Measurements from ENCODE around the gene KCNQ2.

The KCNQ2 gene

DNA sequence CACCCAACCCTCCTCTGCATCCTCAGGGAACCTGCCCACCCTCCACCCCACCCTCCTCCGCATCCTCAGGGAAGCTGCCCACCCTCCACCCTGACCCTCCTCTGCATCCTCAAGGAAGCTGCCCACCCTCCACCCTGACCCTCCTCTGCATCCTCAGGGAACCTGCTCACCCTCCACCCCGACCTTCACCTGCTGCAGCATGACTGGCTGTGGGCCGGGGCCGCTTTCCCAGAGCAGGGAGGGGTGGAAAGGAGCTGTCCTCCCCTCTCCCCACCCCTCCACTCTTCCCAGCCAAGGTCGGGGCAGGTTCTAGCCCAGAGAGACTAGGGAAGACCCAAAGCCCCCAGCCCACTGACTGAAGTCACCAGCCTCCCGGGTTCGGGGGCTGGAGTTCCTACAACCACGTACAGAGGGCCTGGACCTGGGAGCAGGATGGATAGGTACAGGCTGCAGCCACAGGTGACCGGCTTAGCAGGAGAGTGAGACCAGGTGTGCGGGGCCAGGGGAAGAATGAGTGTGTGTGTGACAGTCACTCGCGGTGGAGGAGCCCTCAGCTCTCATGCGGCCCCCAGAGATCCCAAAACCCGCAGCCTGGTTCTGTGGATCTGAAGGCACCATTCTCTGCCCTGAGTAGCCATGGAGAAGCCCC lies 14.8 kb upstream of the KCNQ2 start (continued):
- TF ChIP-seq, protein P1, sequence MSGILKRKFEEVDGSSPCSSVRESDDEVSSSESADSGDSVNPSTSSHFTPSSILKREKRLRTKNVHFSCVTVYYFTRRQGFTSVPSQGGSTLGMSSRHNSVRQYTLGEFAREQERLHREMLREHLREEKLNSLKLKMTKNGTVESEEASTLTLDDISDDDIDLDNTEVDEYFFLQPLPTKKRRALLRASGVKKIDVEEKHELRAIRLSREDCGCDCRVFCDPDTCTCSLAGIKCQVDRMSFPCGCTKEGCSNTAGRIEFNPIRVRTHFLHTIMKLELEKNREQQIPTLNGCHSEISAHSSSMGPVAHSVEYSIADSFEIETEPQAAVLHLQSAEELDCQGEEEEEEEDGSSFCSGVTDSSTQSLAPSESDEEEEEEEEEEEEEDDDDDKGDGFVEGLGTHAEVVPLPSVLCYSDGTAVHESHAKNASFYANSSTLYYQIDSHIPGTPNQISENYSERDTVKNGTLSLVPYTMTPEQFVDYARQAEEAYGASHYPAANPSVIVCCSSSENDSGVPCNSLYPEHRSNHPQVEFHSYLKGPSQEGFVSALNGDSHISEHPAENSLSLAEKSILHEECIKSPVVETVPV (CRISPR knock-in tag; IDR thresholded peaks at IDR 0.05), result no peak
- TF ChIP-seq SNAI2 (CRISPR knock-in tag; IDR thresholded peaks at IDR 0.05) (no peak), OSR1 (CRISPR knock-in tag; IDR thresholded peaks at IDR 0.05) (no peak), ZNF8 (CRISPR knock-in tag; IDR thresholded peaks at IDR 0.05) (no peak)
- TF ChIP-seq, protein P2, sequence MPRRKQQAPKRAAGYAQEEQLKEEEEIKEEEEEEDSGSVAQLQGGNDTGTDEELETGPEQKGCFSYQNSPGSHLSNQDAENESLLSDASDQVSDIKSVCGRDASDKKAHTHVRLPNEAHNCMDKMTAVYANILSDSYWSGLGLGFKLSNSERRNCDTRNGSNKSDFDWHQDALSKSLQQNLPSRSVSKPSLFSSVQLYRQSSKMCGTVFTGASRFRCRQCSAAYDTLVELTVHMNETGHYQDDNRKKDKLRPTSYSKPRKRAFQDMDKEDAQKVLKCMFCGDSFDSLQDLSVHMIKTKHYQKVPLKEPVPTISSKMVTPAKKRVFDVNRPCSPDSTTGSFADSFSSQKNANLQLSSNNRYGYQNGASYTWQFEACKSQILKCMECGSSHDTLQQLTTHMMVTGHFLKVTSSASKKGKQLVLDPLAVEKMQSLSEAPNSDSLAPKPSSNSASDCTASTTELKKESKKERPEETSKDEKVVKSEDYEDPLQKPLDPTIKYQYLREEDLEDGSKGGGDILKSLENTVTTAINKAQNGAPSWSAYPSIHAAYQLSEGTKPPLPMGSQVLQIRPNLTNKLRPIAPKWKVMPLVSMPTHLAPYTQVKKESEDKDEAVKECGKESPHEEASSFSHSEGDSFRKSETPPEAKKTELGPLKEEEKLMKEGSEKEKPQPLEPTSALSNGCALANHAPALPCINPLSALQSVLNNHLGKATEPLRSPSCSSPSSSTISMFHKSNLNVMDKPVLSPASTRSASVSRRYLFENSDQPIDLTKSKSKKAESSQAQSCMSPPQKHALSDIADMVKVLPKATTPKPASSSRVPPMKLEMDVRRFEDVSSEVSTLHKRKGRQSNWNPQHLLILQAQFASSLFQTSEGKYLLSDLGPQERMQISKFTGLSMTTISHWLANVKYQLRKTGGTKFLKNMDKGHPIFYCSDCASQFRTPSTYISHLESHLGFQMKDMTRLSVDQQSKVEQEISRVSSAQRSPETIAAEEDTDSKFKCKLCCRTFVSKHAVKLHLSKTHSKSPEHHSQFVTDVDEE (CRISPR knock-in tag; IDR thresholded peaks at IDR 0.05), result no peak

DNA sequence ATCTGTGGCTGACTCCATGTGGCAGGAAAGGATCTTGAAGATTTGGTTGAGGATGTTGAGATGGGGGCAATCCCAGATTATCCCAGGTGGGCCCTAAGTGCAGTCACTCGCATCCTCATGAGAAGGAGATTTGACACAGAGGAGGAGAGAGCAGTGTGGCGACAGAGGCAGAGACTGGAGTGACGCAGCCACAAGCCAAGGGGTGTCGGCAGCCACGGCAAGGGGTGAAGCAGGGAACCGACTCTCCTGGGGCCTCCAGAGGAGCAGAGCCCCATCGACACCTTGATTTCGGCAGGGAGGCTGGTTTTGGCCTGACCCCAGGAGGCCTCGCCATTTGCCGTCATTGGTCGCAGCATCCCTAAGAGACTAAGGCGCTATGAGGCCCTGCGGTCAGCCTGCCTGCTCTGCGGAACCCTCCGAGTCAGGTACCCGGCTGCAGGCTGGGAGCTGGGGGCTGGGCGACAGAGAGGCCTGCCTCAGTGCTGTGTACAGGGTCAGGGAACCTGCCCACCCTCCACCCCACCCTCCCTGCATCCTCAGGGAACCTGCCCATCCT lies 13.9 kb upstream of the KCNQ2 start:
- no peak for TF ChIP-seq ZC3H10 (CRISPR knock-in tag; IDR thresholded peaks at IDR 0.05)
- ATAC-seq, result no peak

GRCh38 chr20:63484651-63485403 lies 12.4 kb upstream of the KCNQ2 start:
- peak; percentile 55; the same call in 1 of the 2 replicates for TF ChIP-seq ZNF70 (CRISPR knock-in tag; IDR thresholded peaks at IDR 0.05)
- TF ChIP-seq ZC3H10 (CRISPR knock-in tag; IDR thresholded peaks at IDR 0.05), result no peak
- ATAC-seq, result no peak

- no peak for ATAC-seq
- TF ChIP-seq ARNTL (CRISPR knock-in tag; IDR thresholded peaks at IDR 0.05; ENCODE audit: borderline replicate concordance, low read depth), result no peak
Observed at GRCh38 chr20:63484236-63484635, 11.8 kb upstream of the KCNQ2 start.

DNA sequence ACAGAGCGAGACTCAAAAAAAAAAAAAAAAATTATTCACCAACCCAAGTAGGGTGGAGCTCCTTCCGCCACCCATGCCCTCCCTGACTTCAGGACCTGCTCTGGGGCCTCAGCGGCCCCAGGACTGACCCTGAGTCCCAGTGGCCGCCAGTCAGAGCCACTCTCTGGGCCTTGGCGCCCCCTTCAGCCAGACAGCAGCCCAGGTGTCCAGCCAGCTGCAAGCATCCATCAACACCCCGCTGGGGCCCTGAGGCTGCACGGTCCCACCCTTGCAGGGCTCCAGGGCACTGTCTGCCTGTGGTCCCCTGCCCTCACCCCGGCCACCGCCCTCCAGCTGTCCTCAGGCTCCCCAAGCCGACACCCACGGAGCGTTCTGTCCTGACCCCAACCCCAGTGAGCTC lies 11.4 kb upstream of the KCNQ2 start:
- ATAC-seq, result peak; percentile 22
- no peak for TF ChIP-seq ESRRG (CRISPR knock-in tag; IDR thresholded peaks at IDR 0.05)
- TF ChIP-seq ZC3H10 (CRISPR knock-in tag; IDR thresholded peaks at IDR 0.05), result no peak
- TF ChIP-seq, protein P2 (CRISPR knock-in tag; IDR thresholded peaks at IDR 0.05), result no peak
- TF ChIP-seq, protein P3, sequence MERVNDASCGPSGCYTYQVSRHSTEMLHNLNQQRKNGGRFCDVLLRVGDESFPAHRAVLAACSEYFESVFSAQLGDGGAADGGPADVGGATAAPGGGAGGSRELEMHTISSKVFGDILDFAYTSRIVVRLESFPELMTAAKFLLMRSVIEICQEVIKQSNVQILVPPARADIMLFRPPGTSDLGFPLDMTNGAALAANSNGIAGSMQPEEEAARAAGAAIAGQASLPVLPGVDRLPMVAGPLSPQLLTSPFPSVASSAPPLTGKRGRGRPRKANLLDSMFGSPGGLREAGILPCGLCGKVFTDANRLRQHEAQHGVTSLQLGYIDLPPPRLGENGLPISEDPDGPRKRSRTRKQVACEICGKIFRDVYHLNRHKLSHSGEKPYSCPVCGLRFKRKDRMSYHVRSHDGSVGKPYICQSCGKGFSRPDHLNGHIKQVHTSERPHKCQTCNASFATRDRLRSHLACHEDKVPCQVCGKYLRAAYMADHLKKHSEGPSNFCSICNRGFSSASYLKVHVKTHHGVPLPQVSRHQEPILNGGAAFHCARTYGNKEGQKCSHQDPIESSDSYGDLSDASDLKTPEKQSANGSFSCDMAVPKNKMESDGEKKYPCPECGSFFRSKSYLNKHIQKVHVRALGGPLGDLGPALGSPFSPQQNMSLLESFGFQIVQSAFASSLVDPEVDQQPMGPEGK (CRISPR knock-in tag; IDR thresholded peaks at IDR 0.05; ENCODE audit: borderline replicate concordance), result no peak

DNA sequence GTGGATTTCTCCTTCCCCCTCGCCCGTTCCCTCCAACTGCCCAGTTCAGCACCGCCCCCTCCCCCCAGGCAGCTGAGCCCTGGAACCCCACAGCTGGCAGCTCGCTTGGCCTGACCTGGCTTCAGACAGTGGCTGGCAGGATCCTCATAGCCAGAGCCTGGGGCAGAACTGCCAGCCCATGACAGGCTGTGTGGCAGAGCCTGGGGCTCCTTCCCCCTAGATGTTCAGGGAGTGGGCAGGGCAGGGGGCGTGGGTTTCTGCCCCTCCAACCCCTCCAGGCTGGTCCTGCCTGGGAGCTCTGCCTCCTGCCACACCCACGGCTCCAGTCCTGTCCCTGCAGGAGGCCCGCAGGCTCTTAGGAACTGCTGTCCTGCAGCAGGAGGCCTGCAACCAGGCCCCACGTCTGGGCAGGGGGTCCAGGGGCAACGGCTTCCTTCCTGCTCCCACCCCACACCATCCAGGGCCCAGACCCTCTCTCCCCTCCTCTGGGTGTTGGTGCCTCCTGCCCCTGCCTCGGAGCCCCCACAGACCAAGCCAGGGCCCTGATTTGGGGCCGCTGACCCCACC lies 9.6 kb upstream of the KCNQ2 start:
- ATAC-seq, result peak; percentile 8; the same call in 1 of the 3 replicates
- TF ChIP-seq ZNF565 (CRISPR knock-in tag; conservative IDR thresholded peaks at IDR 0.05; ENCODE audit: low read depth) (no peak), RARB (CRISPR knock-in tag; IDR thresholded peaks at IDR 0.05) (no peak), GLIS3 (CRISPR knock-in tag; IDR thresholded peaks at IDR 0.05) (no peak)
- TF ChIP-seq, protein P2 (CRISPR knock-in tag; IDR thresholded peaks at IDR 0.05), result no peak
- TF ChIP-seq, protein P3 (CRISPR knock-in tag; IDR thresholded peaks at IDR 0.05; ENCODE audit: borderline replicate concordance), result no peak

All from SK-N-SH treated with all-trans-retinoic acid at 6 μM for 48 hours (cell line).